Calu3 (cell line): ENCODE measurements around the gene KNG1. TPM values are rescaled to one million over a fixed set of nuclear protein-coding genes. Genes with fewer than 3 reads are reported as not detected.

Experiments
- BruUV-seq: library from RNA; stranded (reverse); fragments of 400-500 nt; replicated peaks from 2 replicates; lab custom pipeline; 2021; lab: Mats Ljungman, UMichigan
- CTCF ChIA-PET: fragments of 300-600 bp; sonication (Branson Sonifier 250); formaldehyde crosslinking; loops from one replicate; lab custom pipeline; 2022; ENCODE audit warnings: antibody characterized with exemption; lab: Charles Lee
- DNase-seq: peaks from one replicate; pipeline ENCODE4 v3.0.0; 2022
- H3K27ac Mint-ChIP-seq: one replicate; pipeline ENCODE4 v1.8.0; 2022; ENCODE audit warnings: mixed read lengths; ENCODE audit not compliant: unreplicated experiment
- H3K27me3 Mint-ChIP-seq: one replicate; pipeline ENCODE4 v1.8.0; 2022; ENCODE audit warnings: mixed read lengths; ENCODE audit not compliant: unreplicated experiment
- H3K36me3 Mint-ChIP-seq: one replicate; pipeline ENCODE4 v1.8.0; 2022; ENCODE audit warnings: mild to moderate bottlenecking, moderate library complexity, mixed read lengths; ENCODE audit not compliant: insufficient read depth, unreplicated experiment
- H3K4me1 Mint-ChIP-seq: one replicate; pipeline ENCODE4 v1.8.0; 2022; ENCODE audit warnings: mild to moderate bottlenecking, low read depth, mixed read lengths; ENCODE audit not compliant: unreplicated experiment
- H3K4me3 Mint-ChIP-seq: one replicate; pipeline ENCODE4 v1.8.0; 2022; ENCODE audit warnings: mild to moderate bottlenecking, low read depth, moderate library complexity, mixed read lengths; ENCODE audit not compliant: unreplicated experiment
- H3K9me3 Mint-ChIP-seq: one replicate; pipeline ENCODE4 v1.8.0; 2022; ENCODE audit warnings: low read depth, mixed read lengths; ENCODE audit not compliant: unreplicated experiment
- intact Hi-C: fragments of 100-400 bp; cut with micrococcal nuclease; formaldehyde crosslinking; loops from one replicate; pipeline ENCODE4 v1.10.0; 2022; ENCODE audit not compliant: unreplicated experiment
- total RNA-seq: library from RNA; stranded (reverse); gene quantifications from 2 replicates; pipeline ENCODE4 v1.2.3, GENCODE V29; 2022
- TF ChIP-seq, protein P1 (sequence below): fragments of 200-600 bp; IDR thresholded peaks from one replicate; pipeline ENCODE4 v1.8.0; 2022; ENCODE audit warnings: antibody characterized with exemption; ENCODE audit not compliant: unreplicated experiment

KNG1 gene
- total RNA-seq, 1 experiment from 2014 or later: not detected

- CTCF ChIA-PET: no interaction called here
- H3K27ac Mint-ChIP-seq: no peak overlapping the region
- H3K9me3 Mint-ChIP-seq: no peaks in the 10 kb centered on the region
Observed at GRCh38 chr3:186772701-186773417, 55.7 kb downstream of the KNG1 start.

DNA sequence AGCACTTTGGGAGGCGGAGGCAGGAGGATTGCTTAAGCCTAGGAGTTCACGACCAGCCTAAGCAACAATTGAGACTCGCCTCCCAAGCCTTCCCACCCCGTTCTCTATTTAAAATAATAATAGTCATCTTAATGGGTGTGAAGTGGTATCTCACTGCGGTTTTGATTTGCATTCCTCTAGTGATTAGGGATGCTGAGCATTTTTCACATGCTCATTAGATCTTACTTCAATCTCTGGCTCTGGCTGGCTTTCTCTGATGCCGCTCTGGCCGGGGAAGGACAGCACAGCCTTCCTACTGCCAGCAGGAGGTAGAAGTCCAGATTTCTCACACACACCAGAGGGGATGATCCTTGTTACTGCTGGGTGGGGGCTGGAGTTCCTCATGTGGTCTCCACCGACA lies 58.8 kb downstream of the KNG1 start:
- intact Hi-C loops: no loop called here
- Mint-ChIP-seq H3K4me1 (no peaks in the 10 kb centered on the region), H3K4me3 (no peak overlapping the region), H3K9me3 (no peaks in the 10 kb centered on the region), H3K27me3 (no peaks in the 10 kb centered on the region), H3K27ac (no peak overlapping the region), H3K36me3 (no peaks in the 10 kb centered on the region)
- TF ChIP-seq, protein P1, sequence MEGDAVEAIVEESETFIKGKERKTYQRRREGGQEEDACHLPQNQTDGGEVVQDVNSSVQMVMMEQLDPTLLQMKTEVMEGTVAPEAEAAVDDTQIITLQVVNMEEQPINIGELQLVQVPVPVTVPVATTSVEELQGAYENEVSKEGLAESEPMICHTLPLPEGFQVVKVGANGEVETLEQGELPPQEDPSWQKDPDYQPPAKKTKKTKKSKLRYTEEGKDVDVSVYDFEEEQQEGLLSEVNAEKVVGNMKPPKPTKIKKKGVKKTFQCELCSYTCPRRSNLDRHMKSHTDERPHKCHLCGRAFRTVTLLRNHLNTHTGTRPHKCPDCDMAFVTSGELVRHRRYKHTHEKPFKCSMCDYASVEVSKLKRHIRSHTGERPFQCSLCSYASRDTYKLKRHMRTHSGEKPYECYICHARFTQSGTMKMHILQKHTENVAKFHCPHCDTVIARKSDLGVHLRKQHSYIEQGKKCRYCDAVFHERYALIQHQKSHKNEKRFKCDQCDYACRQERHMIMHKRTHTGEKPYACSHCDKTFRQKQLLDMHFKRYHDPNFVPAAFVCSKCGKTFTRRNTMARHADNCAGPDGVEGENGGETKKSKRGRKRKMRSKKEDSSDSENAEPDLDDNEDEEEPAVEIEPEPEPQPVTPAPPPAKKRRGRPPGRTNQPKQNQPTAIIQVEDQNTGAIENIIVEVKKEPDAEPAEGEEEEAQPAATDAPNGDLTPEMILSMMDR: no peak
- DNase-seq: no peak
- no TSS peak for BruUV-seq
- CTCF ChIA-PET: no interaction called here

More at GRCh38 chr3:186772701-186773417, 55.7 kb downstream of the KNG1 start:
- H3K27me3 Mint-ChIP-seq: no peaks in the 10 kb centered on the region
- peak overlapping the region; percentile 59 for H3K4me3 Mint-ChIP-seq
- no peak for DNase-seq
- intact Hi-C loops: no loop called here
- TF ChIP-seq, protein P1: no peak
- no peaks in the 10 kb centered on the region for H3K36me3 Mint-ChIP-seq
- no TSS peak for BruUV-seq
- H3K4me1 Mint-ChIP-seq: no peaks in the 10 kb centered on the region

- H3K36me3 Mint-ChIP-seq: peaks cover 21% of the 10 kb centered on the region
- intact Hi-C loops: no loop called here
- H3K27me3 Mint-ChIP-seq: peaks cover 13% of the 10 kb centered on the region
- BruUV-seq: no TSS peak
- H3K9me3 Mint-ChIP-seq: no peaks in the 10 kb centered on the region
- CTCF ChIA-PET: no interaction called here
- no peak overlapping the region for H3K27ac Mint-ChIP-seq
- no peak overlapping the region for H3K4me3 Mint-ChIP-seq
- H3K4me1 Mint-ChIP-seq: peaks cover 11% of the 10 kb centered on the region
- no peak for DNase-seq
- TF ChIP-seq, protein P1: no peak
Observed at GRCh38 chr3:186779204-186779603, 62.0 kb downstream of the KNG1 start.

DNA sequence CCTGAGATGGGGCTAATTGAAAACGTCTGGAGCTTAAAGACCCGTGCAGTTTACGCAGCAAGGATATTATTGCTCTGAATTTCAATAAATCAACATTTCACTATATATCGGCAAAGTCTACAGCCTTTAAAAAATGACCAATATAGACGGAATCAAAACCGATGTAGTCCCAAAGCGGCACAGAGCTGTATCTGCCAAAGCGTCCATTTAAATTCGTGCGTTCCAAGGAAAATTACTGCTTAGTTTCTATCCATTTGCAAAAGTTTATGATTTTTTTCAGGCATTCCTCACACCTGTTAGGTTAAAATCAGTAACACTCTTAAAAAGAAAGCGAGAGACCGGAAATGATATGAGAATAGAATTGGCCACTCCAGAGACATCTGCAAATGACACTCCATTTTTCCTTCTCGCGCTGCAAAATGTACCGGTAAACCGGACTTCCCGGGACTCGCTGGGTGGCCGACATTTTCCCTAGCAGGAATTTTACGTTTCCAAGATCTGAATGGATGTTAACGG lies 65.4 kb downstream of the KNG1 start:
- DNase-seq: no peak
- H3K27me3 Mint-ChIP-seq: peaks cover 17% of the 10 kb centered on the region
- intact Hi-C loops: loop anchor here (2.0 to 10.0 kb wide), 2 partner anchors 30 to 168 kb away; partner anchors contain the start of gene AHSG
- H3K4me1 Mint-ChIP-seq: peaks cover 34% of the 10 kb centered on the region
- TSS peak; percentile 97 for BruUV-seq
- no peaks in the 10 kb centered on the region for H3K9me3 Mint-ChIP-seq
- H3K4me3 Mint-ChIP-seq: peak overlapping the region; percentile 81
- CTCF ChIA-PET: interaction anchor here (0.5 to 2.5 kb wide), 4 partner anchors 20 to 166 kb away, joined by 3 to 10 read pairs (median 4); no protein-coding TSS in a partner anchor
- TF ChIP-seq, protein P1: no peak
- peaks cover 55% of the 10 kb centered on the region for H3K36me3 Mint-ChIP-seq
- peak overlapping the region; percentile 98 for H3K27ac Mint-ChIP-seq
